ENCODE measurements around the gene EPS15.
A peak's percentile ranks its signal among the peaks of the same experiment; 100 is the strongest.

- TF ChIP-seq CTCF (IDR thresholded peaks at IDR 0.05) (no peak), POLR2AphosphoS5 (IDR thresholded peaks at IDR 0.05) (peak in 1 of 3 donors; percentile 53), POLR2A (IDR thresholded peaks at IDR 0.05) (no peak), EP300 (IDR thresholded peaks at IDR 0.05; ENCODE audit: low read depth) (no peak)
Measured at GRCh38 chr1:51313961-51314777, 204.9 kb downstream of the EPS15 start.

All from transverse colon (tissue), 4 donors.